T-helper 17 cell (primary cell): ENCODE results near the gene MYH2. TPM values are rescaled to one million over a fixed set of nuclear protein-coding genes. Genes with fewer than 3 reads are reported as not detected.

ENCODE experiments used
- ATAC-seq: fragments of 150-1000 bp; cut with Tn5 transposase; 2 replicates; pipeline ENCODE4 v1.10.0; 2021; ENCODE audit warnings: mild to moderate bottlenecking, moderate library complexity
- DNase-seq, 3 donors: peaks; one replicate each; pipeline versions ENCODE4 v3.0.0 to v3.0.0-alpha.2; 2020 to 2021
- H3K9me3 ChIP-seq: one replicate; pipeline ENCODE4 v1.7.0; 2013; ENCODE audit warnings: low read length, mild to moderate bottlenecking; ENCODE audit not compliant: control insufficient read depth, poor library complexity, severe bottlenecking
- H3K27ac Mint-ChIP-seq: one replicate; pipeline ENCODE4 v1.8.0; 2022; ENCODE audit warnings: mild to moderate bottlenecking, moderate library complexity, mixed read lengths
- H3K27me3 Mint-ChIP-seq: one replicate; pipeline ENCODE4 v1.8.0; 2022; ENCODE audit warnings: mixed read lengths
- H3K36me3 Mint-ChIP-seq: one replicate; pipeline ENCODE4 v1.8.0; 2022; ENCODE audit warnings: low read depth, mixed read lengths
- H3K4me1 Mint-ChIP-seq: one replicate; pipeline ENCODE4 v1.8.0; 2022; ENCODE audit warnings: mild to moderate bottlenecking, mixed read lengths
- H3K4me3 Mint-ChIP-seq: one replicate; pipeline ENCODE4 v1.8.0; 2022; ENCODE audit warnings: mild to moderate bottlenecking, moderate library complexity, mixed read lengths
- total RNA-seq, 4 donors: library from RNA in 2 of 4; stranded (reverse) in 2 of 4; gene quantifications; one replicate each; pipeline ENCODE4 v1.2.3 and lab custom pipeline; 2022 to 2026

Gene MYH2
- not detected for total RNA-seq
- 0 to 0.08 reads per million in 2 donors for total RNA-seq (lab: John Stamatoyannopoulos, UW)

GRCh38 chr17:10549096-10549842, at the start of gene MYH2:
TSS of gene MYH2 (minus strand) at chr17:10549658. CDS start at chr17:10547920, 1,738 bp downstream.
- ATAC-seq (no peak), DNase-seq (no peak)
- no peaks in the 10 kb centered on the region for H3K27me3 Mint-ChIP-seq
- H3K27ac Mint-ChIP-seq, result no peak within 1 kb of the TSS
- no peaks in the 10 kb centered on the region for H3K4me1 Mint-ChIP-seq
- no peak within 1 kb of the TSS for H3K4me3 Mint-ChIP-seq
- H3K9me3 ChIP-seq, result no peaks in the 10 kb centered on the region
- no peaks in the 10 kb centered on the region for H3K36me3 Mint-ChIP-seq

- Mint-ChIP-seq H3K4me1 (peaks cover 2% of the 10 kb centered on the region), H3K36me3 (no peaks in the 10 kb centered on the region), H3K27me3 (peaks cover 67% of the 10 kb centered on the region), H3K27ac (no peak overlapping the region), H3K4me3 (no peak overlapping the region)
- no peak for DNase-seq
- no peak for ATAC-seq
- no peaks in the 10 kb centered on the region for H3K9me3 ChIP-seq
Measured at GRCh38 chr17:10598621-10599020, 49.2 kb upstream of the MYH2 start.

GRCh38 chr17:10589553-10590145, 40.2 kb upstream of the MYH2 start:
- no peak for ATAC-seq
- Mint-ChIP-seq H3K4me3 (no peak overlapping the region), H3K27ac (no peak overlapping the region), H3K4me1 (no peaks in the 10 kb centered on the region), H3K36me3 (no peaks in the 10 kb centered on the region), H3K27me3 (peaks cover 26% of the 10 kb centered on the region)
- H3K9me3 ChIP-seq, result no peaks in the 10 kb centered on the region
- DNase-seq, result no peak

- no peak overlapping the region for H3K27ac Mint-ChIP-seq
- peaks cover 18% of the 10 kb centered on the region for H3K27me3 Mint-ChIP-seq
Measured at GRCh38 chr17:10585529-10585928, 36.1 kb upstream of the MYH2 start.

GRCh38 chr17:10583834-10584233, 34.4 kb upstream of the MYH2 start:
- Mint-ChIP-seq H3K4me3 (no peak overlapping the region), H3K27ac (no peak overlapping the region), H3K27me3 (peaks cover 7% of the 10 kb centered on the region), H3K36me3 (no peaks in the 10 kb centered on the region), H3K4me1 (no peaks in the 10 kb centered on the region)
- ATAC-seq, result no peak
- no peak for DNase-seq
- H3K9me3 ChIP-seq, result no peaks in the 10 kb centered on the region

More at GRCh38 chr17:10585529-10585928, 36.1 kb upstream of the MYH2 start:
- Mint-ChIP-seq H3K36me3 (no peaks in the 10 kb centered on the region), H3K4me3 (no peak overlapping the region), H3K4me1 (no peaks in the 10 kb centered on the region)
- ATAC-seq (no peak), DNase-seq (no peak)
- H3K9me3 ChIP-seq, result no peaks in the 10 kb centered on the region

- Mint-ChIP-seq H3K4me3 (no peak overlapping the region), H3K4me1 (no peaks in the 10 kb centered on the region), H3K36me3 (no peaks in the 10 kb centered on the region), H3K27me3 (peaks cover 9% of the 10 kb centered on the region), H3K27ac (no peak overlapping the region)
- DNase-seq (no peak), ATAC-seq (no peak)
- no peaks in the 10 kb centered on the region for H3K9me3 ChIP-seq
Measured at GRCh38 chr17:10579270-10579669, 29.8 kb upstream of the MYH2 start.

GRCh38 chr17:10574324-10574723, 24.9 kb upstream of the MYH2 start:
- H3K27ac Mint-ChIP-seq, result no peak overlapping the region
- no peak overlapping the region for H3K4me3 Mint-ChIP-seq
- no peaks in the 10 kb centered on the region for H3K36me3 Mint-ChIP-seq
- no peaks in the 10 kb centered on the region for H3K4me1 Mint-ChIP-seq
- DNase-seq (no peak), ATAC-seq (no peak)
- no peaks in the 10 kb centered on the region for H3K9me3 ChIP-seq
- peaks cover 20% of the 10 kb centered on the region for H3K27me3 Mint-ChIP-seq

GRCh38 chr17:10563991-10564660, 14.7 kb upstream of the MYH2 start:
- Mint-ChIP-seq H3K27me3 (peaks cover 19% of the 10 kb centered on the region), H3K36me3 (no peaks in the 10 kb centered on the region), H3K4me3 (no peak overlapping the region), H3K27ac (no peak overlapping the region), H3K4me1 (no peaks in the 10 kb centered on the region)
- DNase-seq (no peak), ATAC-seq (no peak)
- H3K9me3 ChIP-seq, result no peaks in the 10 kb centered on the region

GRCh38 chr17:10558049-10558448, 8.6 kb upstream of the MYH2 start:
- no peak overlapping the region for H3K4me3 Mint-ChIP-seq
- no peak for ATAC-seq
- H3K36me3 Mint-ChIP-seq, result no peaks in the 10 kb centered on the region
- H3K27me3 Mint-ChIP-seq, result peaks cover 5% of the 10 kb centered on the region
- H3K27ac Mint-ChIP-seq, result no peak overlapping the region
- H3K4me1 Mint-ChIP-seq, result no peaks in the 10 kb centered on the region
- DNase-seq, result no peak
- H3K9me3 ChIP-seq, result no peaks in the 10 kb centered on the region

GRCh38 chr17:10557422-10557821, 8.0 kb upstream of the MYH2 start:
- Mint-ChIP-seq H3K27ac (no peak overlapping the region), H3K4me3 (no peak overlapping the region), H3K27me3 (peaks cover 5% of the 10 kb centered on the region), H3K4me1 (no peaks in the 10 kb centered on the region), H3K36me3 (no peaks in the 10 kb centered on the region)
- H3K9me3 ChIP-seq, result no peaks in the 10 kb centered on the region
- no peak for DNase-seq
- ATAC-seq, result no peak

GRCh38 chr17:10556301-10557005, 7.0 kb upstream of the MYH2 start:
- H3K27me3 Mint-ChIP-seq, result peaks cover 5% of the 10 kb centered on the region
- no peak overlapping the region for H3K27ac Mint-ChIP-seq
- H3K9me3 ChIP-seq, result no peaks in the 10 kb centered on the region
- ATAC-seq, result no peak
- H3K4me3 Mint-ChIP-seq, result no peak overlapping the region
- H3K36me3 Mint-ChIP-seq, result no peaks in the 10 kb centered on the region
- H3K4me1 Mint-ChIP-seq, result no peaks in the 10 kb centered on the region
- DNase-seq, result no peak

GRCh38 chr17:10550014-10550413, 556 bp upstream of the MYH2 start:
- DNase-seq (no peak), ATAC-seq (no peak)
- Mint-ChIP-seq H3K36me3 (no peaks in the 10 kb centered on the region), H3K4me1 (no peaks in the 10 kb centered on the region), H3K27ac (no peak overlapping the region), H3K27me3 (no peaks in the 10 kb centered on the region), H3K4me3 (no peak overlapping the region)
- H3K9me3 ChIP-seq, result no peaks in the 10 kb centered on the region

- no peak overlapping the region for H3K27ac Mint-ChIP-seq
- DNase-seq (no peak), ATAC-seq (no peak)
Measured at GRCh38 chr17:10547351-10547750, 2.1 kb downstream of the MYH2 start.

More at GRCh38 chr17:10547351-10547750, 2.1 kb downstream of the MYH2 start:
- Mint-ChIP-seq H3K36me3 (no peaks in the 10 kb centered on the region), H3K27me3 (no peaks in the 10 kb centered on the region), H3K4me3 (no peak overlapping the region), H3K4me1 (no peaks in the 10 kb centered on the region)
- H3K9me3 ChIP-seq, result no peaks in the 10 kb centered on the region
